ENCODE measurements around the gene ADAMTS15. TPM values are rescaled to one million over a fixed set of nuclear protein-coding genes. Genes with fewer than 3 reads are reported as not detected.

ADAMTS15 gene
- total RNA-seq, 1 donor from 2014 or later: 81.6 TPM

GRCh38 chr11:130475426-130476053 is 27.1 kb downstream of the ADAMTS15 start:
- Mint-ChIP-seq H3K36me3 (ENCODE audit: unreplicated experiment) (peaks cover 34% of the 10 kb centered on the region), H3K27ac (ENCODE audit: unreplicated experiment) (peak overlapping the region; percentile 44), H3K4me3 (ENCODE audit: unreplicated experiment) (no peak overlapping the region), H3K9me3 (ENCODE audit: unreplicated experiment) (no peaks in the 10 kb centered on the region), H3K27me3 (ENCODE audit: unreplicated experiment) (no peaks in the 10 kb centered on the region), H3K4me1 (ENCODE audit: unreplicated experiment) (peaks cover 5% of the 10 kb centered on the region)
- peak; percentile 75 for DNase-seq (ENCODE audit: extremely low spot score, unreplicated experiment)
- TF ChIP-seq CTCF (IDR thresholded peaks at IDR 0.05): no peak

GRCh38 chr11:130476200-130476921 is 27.9 kb downstream of the ADAMTS15 start:
- no peak for TF ChIP-seq CTCF (IDR thresholded peaks at IDR 0.05)
- Mint-ChIP-seq H3K4me1 (ENCODE audit: unreplicated experiment) (peaks cover 5% of the 10 kb centered on the region), H3K36me3 (ENCODE audit: unreplicated experiment) (peaks cover 26% of the 10 kb centered on the region), H3K4me3 (ENCODE audit: unreplicated experiment) (no peak overlapping the region), H3K27ac (ENCODE audit: unreplicated experiment) (no peak overlapping the region), H3K9me3 (ENCODE audit: unreplicated experiment) (no peaks in the 10 kb centered on the region), H3K27me3 (ENCODE audit: unreplicated experiment) (no peaks in the 10 kb centered on the region)
- DNase-seq (ENCODE audit: extremely low spot score, unreplicated experiment): peak; percentile 77

GRCh38 chr11:130476922-130477491 is 28.6 kb downstream of the ADAMTS15 start:
- Mint-ChIP-seq H3K9me3 (ENCODE audit: unreplicated experiment) (no peaks in the 10 kb centered on the region), H3K4me1 (ENCODE audit: unreplicated experiment) (peaks cover 5% of the 10 kb centered on the region), H3K27ac (ENCODE audit: unreplicated experiment) (no peak overlapping the region), H3K27me3 (ENCODE audit: unreplicated experiment) (no peaks in the 10 kb centered on the region), H3K4me3 (ENCODE audit: unreplicated experiment) (no peak overlapping the region), H3K36me3 (ENCODE audit: unreplicated experiment) (peaks cover 20% of the 10 kb centered on the region)
- DNase-seq (ENCODE audit: extremely low spot score, unreplicated experiment): peak; percentile 81
- no peak for TF ChIP-seq CTCF (IDR thresholded peaks at IDR 0.05)

GRCh38 chr11:130477586-130478203 is 29.2 kb downstream of the ADAMTS15 start:
- Mint-ChIP-seq H3K9me3 (ENCODE audit: unreplicated experiment) (no peaks in the 10 kb centered on the region), H3K4me3 (ENCODE audit: unreplicated experiment) (no peak overlapping the region), H3K36me3 (ENCODE audit: unreplicated experiment) (peaks cover 18% of the 10 kb centered on the region), H3K27me3 (ENCODE audit: unreplicated experiment) (no peaks in the 10 kb centered on the region), H3K27ac (ENCODE audit: unreplicated experiment) (no peak overlapping the region), H3K4me1 (ENCODE audit: unreplicated experiment) (peaks cover 6% of the 10 kb centered on the region)
- no peak for TF ChIP-seq CTCF (IDR thresholded peaks at IDR 0.05)
- no peak for DNase-seq (ENCODE audit: extremely low spot score, unreplicated experiment)

All from osteocyte (in vitro differentiated cells).